HUES6 (cell line): ENCODE measurements around the gene SSTR3.

ENCODE experiments used
- H3K27ac ChIP-seq: 2 replicates; pipeline ENCODE4 v1.7.0; 2013; ENCODE audit warnings: low read depth, mild to moderate bottlenecking, low read length, inconsistent platforms
- H3K27me3 ChIP-seq: 2 replicates; pipeline ENCODE4 v1.6.1; 2013; ENCODE audit warnings: low read length; ENCODE audit not compliant: control insufficient read depth, insufficient read depth
- H3K36me3 ChIP-seq: 2 replicates; pipeline ENCODE4 v1.6.1; 2013; ENCODE audit warnings: low read length; ENCODE audit not compliant: control insufficient read depth, insufficient read depth
- H3K4me1 ChIP-seq: 2 replicates; pipeline ENCODE4 v1.6.1; 2013; ENCODE audit warnings: low read length; ENCODE audit not compliant: control insufficient read depth, insufficient read depth
- H3K4me3 ChIP-seq: 2 replicates; pipeline ENCODE4 v1.5.1; 2013; ENCODE audit warnings: low read depth, low read length
- H3K9ac ChIP-seq: one replicate; pipeline ENCODE4 v1.6.1; 2013; ENCODE audit warnings: mild to moderate bottlenecking, low read length
- H3K9me3 ChIP-seq: 2 replicates; pipeline ENCODE4 v1.6.1; 2013; ENCODE audit warnings: low read depth, low read length; ENCODE audit not compliant: control insufficient read depth, insufficient read depth

SSTR3 gene

DNA sequence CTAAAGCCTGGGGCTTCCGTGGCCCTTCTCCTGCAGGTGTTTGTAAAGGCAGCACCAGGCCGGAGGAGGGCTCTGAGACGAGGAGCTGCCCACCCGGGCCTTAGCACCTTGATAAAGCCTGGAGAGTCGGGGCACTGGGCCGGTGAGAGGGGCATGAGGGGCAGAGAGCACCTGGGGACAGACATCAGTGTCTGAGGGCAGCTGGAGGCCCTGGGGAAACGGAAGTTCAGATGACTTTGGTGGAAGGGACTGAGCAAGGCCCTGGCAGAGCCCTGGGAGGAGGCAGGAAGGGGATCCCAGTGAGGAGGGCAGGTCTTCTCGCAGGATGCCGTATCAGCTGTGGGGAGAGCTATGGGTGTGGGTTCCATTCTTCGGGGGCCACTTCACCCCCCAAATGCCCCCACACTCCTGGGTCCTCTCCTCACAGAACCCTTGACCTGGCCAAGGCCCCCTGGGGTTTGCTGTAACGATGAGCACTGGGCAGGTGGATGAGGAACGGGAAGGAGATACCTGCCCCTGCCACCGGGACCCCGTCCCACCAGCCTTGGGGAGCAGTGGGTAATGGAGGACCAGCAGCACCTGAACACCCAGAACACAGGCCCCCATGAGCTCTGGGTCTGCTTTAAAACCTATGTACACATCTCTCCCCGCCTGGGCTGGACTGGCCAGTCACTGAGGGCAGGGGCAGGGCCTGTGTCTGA is 31.6 kb downstream of the SSTR3 start:
- Histone ChIP-seq H3K27ac (no peak overlapping the region), H3K4me1 (peaks cover 7% of the 10 kb centered on the region; the same call in 1 of the 2 replicates), H3K27me3 (no peaks in the 10 kb centered on the region), H3K36me3 (no peaks in the 10 kb centered on the region), H3K4me3 (no peak overlapping the region), H3K9ac (no peak overlapping the region), H3K9me3 (no peaks in the 10 kb centered on the region)

GRCh38 chr22:37179622-37180420 is 32.5 kb downstream of the SSTR3 start:
- Histone ChIP-seq H3K27ac (no peak overlapping the region), H3K9me3 (no peaks in the 10 kb centered on the region), H3K9ac (no peak overlapping the region), H3K27me3 (no peaks in the 10 kb centered on the region), H3K36me3 (no peaks in the 10 kb centered on the region), H3K4me3 (no peak overlapping the region), H3K4me1 (peaks cover 7% of the 10 kb centered on the region; the same call in 1 of the 2 replicates)

DNA sequence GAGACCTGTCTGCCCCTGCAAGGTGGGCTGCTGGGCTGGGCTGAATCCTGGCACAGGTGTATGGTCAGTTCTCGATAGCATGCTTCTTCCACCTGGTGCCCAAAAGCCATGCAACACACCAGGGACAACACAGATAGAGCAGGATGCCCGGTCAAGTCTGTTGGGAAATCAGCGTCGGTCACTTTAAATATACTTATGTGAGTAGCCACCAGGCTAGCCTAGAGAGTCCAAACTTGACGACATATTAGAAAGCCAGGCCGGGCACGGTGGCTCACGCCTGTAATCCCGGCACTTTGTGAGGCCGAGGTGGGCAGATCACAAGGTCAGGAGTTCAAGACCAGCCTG is 33.2 kb downstream of the SSTR3 start:
- Histone ChIP-seq H3K4me1 (peaks cover 7% of the 10 kb centered on the region; the same call in 1 of the 2 replicates), H3K36me3 (no peaks in the 10 kb centered on the region), H3K4me3 (no peak overlapping the region), H3K9me3 (no peaks in the 10 kb centered on the region), H3K9ac (no peak overlapping the region), H3K27ac (no peak overlapping the region), H3K27me3 (no peaks in the 10 kb centered on the region; the same call in 1 of the 2 replicates)

- H3K4me1 ChIP-seq, result peaks cover 3% of the 10 kb centered on the region; the same call in 1 of the 2 replicates
- H3K9ac ChIP-seq, result no peak overlapping the region
- H3K27ac ChIP-seq, result no peak overlapping the region
These were observed 33.7 kb downstream of the SSTR3 start for GRCh38 chr22:37178350-37179125.

DNA sequence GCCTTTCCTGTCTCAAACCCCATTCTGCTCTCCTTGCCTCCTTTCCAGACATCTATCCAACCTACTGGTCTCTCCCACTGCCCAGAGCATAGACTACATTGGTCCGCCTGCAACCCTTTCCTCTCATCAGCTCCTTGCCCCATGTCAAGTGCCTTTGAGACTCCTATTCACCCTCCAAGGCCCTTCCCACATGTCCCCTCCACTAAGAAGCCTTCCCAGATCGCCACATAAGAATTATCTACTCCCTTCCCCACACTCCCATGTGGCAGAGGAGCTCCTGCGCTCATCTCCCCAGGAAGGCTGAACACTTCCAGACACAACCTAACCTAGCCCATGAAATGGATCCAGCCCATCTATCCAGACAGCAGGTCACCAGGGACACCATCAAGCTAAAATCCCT is 34.5 kb downstream of the SSTR3 start:
- H3K9ac ChIP-seq, result no peak overlapping the region
- no peaks in the 10 kb centered on the region for H3K9me3 ChIP-seq
- H3K36me3 ChIP-seq, result no peaks in the 10 kb centered on the region
- no peak overlapping the region for H3K27ac ChIP-seq
- H3K4me1 ChIP-seq, result peaks cover 3% of the 10 kb centered on the region; the same call in 1 of the 2 replicates
- no peaks in the 10 kb centered on the region; the same call in 1 of the 2 replicates for H3K27me3 ChIP-seq
- H3K4me3 ChIP-seq, result no peak overlapping the region

More at GRCh38 chr22:37178350-37179125, 33.7 kb downstream of the SSTR3 start:
- Histone ChIP-seq H3K27me3 (no peaks in the 10 kb centered on the region; the same call in 1 of the 2 replicates), H3K36me3 (no peaks in the 10 kb centered on the region), H3K9me3 (no peaks in the 10 kb centered on the region), H3K4me3 (no peak overlapping the region)

DNA sequence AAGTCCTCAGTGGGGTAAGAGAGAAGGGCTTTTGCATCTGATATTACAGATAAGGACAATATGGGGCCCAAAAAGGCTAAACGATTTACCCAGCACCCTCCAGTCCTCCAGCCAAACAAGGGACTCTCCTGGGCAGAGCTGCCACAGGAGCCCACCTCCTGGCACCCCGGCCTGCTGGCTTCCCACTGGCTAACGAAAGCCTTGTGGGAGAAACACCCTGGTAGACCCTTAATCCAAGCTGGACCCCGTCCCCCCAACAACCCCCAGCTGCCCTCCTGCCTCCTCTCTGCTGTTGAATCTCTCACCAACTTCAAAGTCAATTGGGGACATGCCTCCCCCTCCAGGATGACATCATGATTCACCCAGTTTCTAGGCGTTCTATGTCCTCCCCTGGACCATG is 35.1 kb downstream of the SSTR3 start:
- no peak overlapping the region for H3K27ac ChIP-seq
- H3K4me1 ChIP-seq, result peaks cover 3% of the 10 kb centered on the region; the same call in 1 of the 2 replicates
- no peaks in the 10 kb centered on the region; the same call in 1 of the 2 replicates for H3K27me3 ChIP-seq
- H3K9me3 ChIP-seq, result no peaks in the 10 kb centered on the region
- no peak overlapping the region for H3K4me3 ChIP-seq
- H3K9ac ChIP-seq, result no peak overlapping the region
- no peaks in the 10 kb centered on the region for H3K36me3 ChIP-seq

DNA sequence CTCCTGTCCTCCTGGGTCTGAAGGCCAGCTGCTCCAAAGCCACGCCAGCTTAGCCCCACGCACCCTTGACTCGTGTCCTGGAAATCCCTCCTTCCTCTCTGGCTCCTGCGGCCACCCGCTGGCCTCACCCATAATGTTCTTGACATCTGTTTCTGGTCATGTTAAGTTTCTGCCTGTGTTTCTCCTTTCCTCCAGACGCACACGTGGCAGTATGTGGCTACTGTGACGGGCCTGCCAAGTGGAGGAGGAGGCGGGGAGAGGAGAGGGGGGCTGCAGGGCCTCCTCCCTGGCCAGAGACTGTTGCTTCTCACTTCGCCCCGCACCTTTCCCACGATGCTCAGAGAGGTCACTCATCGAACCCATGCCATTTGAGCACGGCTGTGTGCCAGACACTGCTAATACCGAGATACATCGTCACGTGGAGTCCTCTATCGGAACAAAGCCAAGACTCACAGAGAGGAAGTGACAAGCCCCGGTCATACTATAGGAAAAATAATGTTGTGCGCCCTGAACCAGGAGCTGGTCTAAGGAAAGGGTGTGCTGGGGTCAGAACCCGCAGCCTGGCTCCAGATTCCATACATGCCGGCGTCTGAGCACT is 35.7 kb downstream of the SSTR3 start:
- Histone ChIP-seq H3K9ac (no peak overlapping the region), H3K9me3 (no peaks in the 10 kb centered on the region), H3K4me3 (no peak overlapping the region), H3K4me1 (peaks cover 7% of the 10 kb centered on the region; the same call in 1 of the 2 replicates), H3K27ac (no peak overlapping the region), H3K36me3 (no peaks in the 10 kb centered on the region), H3K27me3 (no peaks in the 10 kb centered on the region; the same call in 1 of the 2 replicates)

DNA sequence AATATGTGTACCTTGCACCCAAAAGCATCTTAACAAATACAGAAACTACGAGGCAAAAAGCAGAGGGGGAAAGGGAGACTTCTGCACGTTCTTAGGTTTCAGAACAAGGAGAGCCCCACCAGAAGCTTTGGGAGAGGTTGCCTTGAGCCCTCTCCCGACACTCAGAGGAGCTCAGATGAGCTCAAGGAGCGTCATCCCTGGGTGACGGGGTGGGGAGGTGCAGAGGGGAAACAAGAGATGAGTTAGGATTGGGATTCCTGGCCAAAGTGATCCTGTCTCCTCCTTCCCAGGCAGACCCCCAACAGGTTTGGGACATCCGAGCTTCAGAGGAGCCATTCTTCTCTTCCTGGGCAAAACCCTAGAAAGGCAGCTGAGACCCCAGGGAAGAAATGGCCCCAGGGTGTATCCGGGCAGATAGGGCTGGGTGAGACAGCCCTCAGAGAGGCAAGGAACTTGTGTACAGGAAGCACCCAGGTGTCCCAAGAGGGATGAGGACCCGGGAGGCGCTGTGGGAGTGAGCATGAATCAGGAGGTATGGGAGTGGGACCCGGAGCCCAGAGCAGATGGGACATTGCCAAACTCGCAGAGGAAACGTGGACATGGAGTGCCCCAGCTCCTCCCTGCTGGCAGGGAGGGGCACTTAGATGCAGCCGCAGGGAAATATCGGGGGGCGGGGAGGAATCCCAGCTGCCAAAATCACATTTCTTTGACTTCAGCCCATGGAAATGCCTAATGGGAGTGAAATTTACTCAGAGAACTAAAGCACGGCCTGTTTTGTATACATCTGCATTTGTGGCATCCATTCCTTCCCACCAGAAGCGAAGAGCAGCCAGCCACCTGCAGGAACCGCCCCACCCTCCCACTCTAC is 36.6 kb downstream of the SSTR3 start:
- Histone ChIP-seq H3K4me1 (peaks cover 8% of the 10 kb centered on the region; the same call in 1 of the 2 replicates), H3K9ac (no peak overlapping the region)

DNA sequence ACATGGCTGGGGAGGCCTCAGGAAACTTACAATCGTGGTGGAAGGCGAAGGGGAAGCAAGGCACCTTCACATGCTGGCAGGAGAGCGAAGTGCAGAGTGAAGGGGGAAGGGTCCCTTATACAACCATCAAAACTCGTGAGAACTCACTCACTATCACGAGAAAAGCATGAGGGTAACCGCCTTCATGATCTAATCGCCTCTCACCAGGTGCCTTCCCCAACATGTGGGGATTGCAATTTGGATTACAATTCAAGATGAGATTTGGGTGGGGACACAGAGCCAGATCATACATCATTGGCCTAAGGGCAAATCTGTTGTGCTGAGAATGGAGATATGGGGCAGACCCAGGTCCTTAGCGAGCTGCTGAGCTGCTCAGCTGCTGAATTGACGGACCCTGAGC is 37.3 kb downstream of the SSTR3 start:
- Histone ChIP-seq H3K9ac (no peak overlapping the region), H3K27me3 (no peaks in the 10 kb centered on the region; the same call in 1 of the 2 replicates), H3K4me3 (no peak overlapping the region), H3K9me3 (no peaks in the 10 kb centered on the region), H3K4me1 (peaks cover 8% of the 10 kb centered on the region; the same call in 1 of the 2 replicates), H3K27ac (no peak overlapping the region), H3K36me3 (no peaks in the 10 kb centered on the region)

More for the DNA sequence above, 36.6 kb downstream of the SSTR3 start:
- Histone ChIP-seq H3K27me3 (no peaks in the 10 kb centered on the region; the same call in 1 of the 2 replicates), H3K4me3 (no peak overlapping the region), H3K36me3 (no peaks in the 10 kb centered on the region), H3K9me3 (no peaks in the 10 kb centered on the region), H3K27ac (no peak overlapping the region)

DNA sequence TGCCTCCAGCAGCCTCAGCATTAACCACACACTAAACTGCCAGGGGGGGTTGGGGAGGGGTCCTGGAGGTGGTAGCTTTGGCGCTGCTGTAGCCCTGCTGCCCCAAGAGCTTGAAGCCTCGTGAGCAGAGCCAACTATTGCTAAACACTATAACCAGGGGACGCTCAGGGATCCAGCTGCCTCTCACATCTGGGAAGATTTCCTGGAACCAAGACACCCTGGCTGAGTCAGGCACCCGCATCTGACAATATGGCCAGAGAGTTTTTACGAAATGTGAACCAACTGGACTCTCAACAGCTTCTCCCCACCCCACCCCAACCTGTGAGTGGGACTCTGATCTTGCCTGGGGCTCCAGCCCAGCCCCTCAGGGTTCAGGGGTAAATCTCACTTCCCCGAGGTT is 38.6 kb downstream of the SSTR3 start:
- Histone ChIP-seq H3K36me3 (no peaks in the 10 kb centered on the region), H3K27me3 (no peaks in the 10 kb centered on the region; the same call in 1 of the 2 replicates), H3K27ac (no peak overlapping the region), H3K4me3 (no peak overlapping the region), H3K4me1 (peaks cover 8% of the 10 kb centered on the region; the same call in 1 of the 2 replicates), H3K9ac (no peak overlapping the region), H3K9me3 (no peaks in the 10 kb centered on the region)
